ENCODE measurements around the gene MAGEA8. TPM values are rescaled to one million over a fixed set of nuclear protein-coding genes. Genes with fewer than 3 reads are reported as not detected.
"Not testable (repeated sequence)": the region's sequence is repeated elsewhere in the genome, so short reads cannot be mapped to it uniquely, and the experiment has no call there.

The MAGEA8 gene
- total RNA-seq, 1 experiment from 2014 or later, result not detected

- no peaks in the 10 kb centered on the region for H3K36me3 ChIP-seq (ENCODE audit: control insufficient read depth, insufficient read depth, low read length)
- ChIA-PET CTCF (no interaction called here), POLR2A (no interaction called here)
- no TSS peak for BruUV-seq (replicated peaks)
- H3K9me3 ChIP-seq, result no peaks in the 10 kb centered on the region
- H3K27ac Mint-ChIP-seq (ENCODE audit: unreplicated experiment), result no peak overlapping the region
- H3K4me3 ChIP-seq (ENCODE audit: low read depth, low read length), result no peak overlapping the region
- no peaks in the 10 kb centered on the region for H3K36me3 Mint-ChIP-seq (ENCODE audit: insufficient read depth, unreplicated experiment)
- no peak overlapping the region for H3K4me3 Mint-ChIP-seq (ENCODE audit: unreplicated experiment)
- no peaks in the 10 kb centered on the region for H3K4me1 Mint-ChIP-seq (ENCODE audit: low read depth, unreplicated experiment)
- H3K9me3 Mint-ChIP-seq (ENCODE audit: unreplicated experiment), result peaks cover 9% of the 10 kb centered on the region
- no peaks in the 10 kb centered on the region for H3K27me3 ChIP-seq (replicated peaks; ENCODE audit: control insufficient read depth, insufficient read depth, low read length)
- no peak for TF ChIP-seq CTCF (IDR thresholded peaks at IDR 0.05; ENCODE audit: insufficient read depth in 1 of 2, low read depth in 1 of 2, low read length in 1 of 2, severe bottlenecking in 1 of 2, unreplicated experiment in 1 of 2)
- no peaks in the 10 kb centered on the region for H3K4me1 ChIP-seq
- no peaks in the 10 kb centered on the region for H3K27me3 Mint-ChIP-seq (ENCODE audit: insufficient read depth, unreplicated experiment)
- DNase-seq, result no peak
- intact Hi-C loops (cut with micrococcal nuclease; ENCODE audit: unreplicated experiment), result no loop called here
Measured at GRCh38 chrX:149916745-149917392, 35.9 kb downstream of the MAGEA8 start.

DNA sequence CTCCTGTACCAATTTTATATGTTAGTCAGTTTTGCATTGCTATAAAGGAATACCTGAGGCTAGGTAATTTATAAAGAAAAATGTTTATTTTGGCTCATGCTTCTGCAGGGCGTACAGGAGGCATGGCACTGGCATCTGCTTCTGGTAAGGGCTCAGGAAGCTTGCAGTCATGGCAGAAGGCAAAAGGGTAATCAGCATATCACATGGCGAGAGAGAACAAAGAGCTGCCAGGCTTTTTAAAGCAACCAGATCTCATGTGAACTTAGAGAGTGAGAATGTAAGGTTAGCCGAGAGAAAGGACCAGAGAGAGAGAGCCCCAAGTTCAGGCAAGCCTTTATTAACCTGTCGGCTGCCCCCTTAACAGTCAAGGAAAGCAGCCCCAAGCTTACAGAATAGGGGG lies 42.9 kb downstream of the MAGEA8 start:
- H3K9me3 ChIP-seq; H3K4me3 Mint-ChIP-seq (ENCODE audit: unreplicated experiment); intact Hi-C loops (cut with micrococcal nuclease; ENCODE audit: unreplicated experiment); H3K4me1 ChIP-seq; H3K36me3 Mint-ChIP-seq (ENCODE audit: insufficient read depth, unreplicated experiment); H3K4me3 ChIP-seq (ENCODE audit: low read depth, low read length); H3K27me3 ChIP-seq (replicated peaks; ENCODE audit: control insufficient read depth, insufficient read depth, low read length); POLR2A ChIA-PET; H3K36me3 ChIP-seq (ENCODE audit: control insufficient read depth, insufficient read depth, low read length); H3K27me3 Mint-ChIP-seq (ENCODE audit: insufficient read depth, unreplicated experiment); H3K27ac Mint-ChIP-seq (ENCODE audit: unreplicated experiment); H3K4me1 Mint-ChIP-seq (ENCODE audit: low read depth, unreplicated experiment); H3K9me3 Mint-ChIP-seq (ENCODE audit: unreplicated experiment); BruUV-seq (replicated peaks); DNase-seq; CTCF ChIA-PET: not testable (repeated sequence)

- H3K27ac Mint-ChIP-seq (ENCODE audit: unreplicated experiment); H3K36me3 ChIP-seq (ENCODE audit: control insufficient read depth, insufficient read depth, low read length); POLR2A ChIA-PET; H3K4me1 Mint-ChIP-seq (ENCODE audit: low read depth, unreplicated experiment); H3K36me3 Mint-ChIP-seq (ENCODE audit: insufficient read depth, unreplicated experiment); BruUV-seq (replicated peaks); H3K9me3 Mint-ChIP-seq (ENCODE audit: unreplicated experiment); H3K27me3 Mint-ChIP-seq (ENCODE audit: insufficient read depth, unreplicated experiment); H3K4me3 ChIP-seq (ENCODE audit: low read depth, low read length); H3K4me3 Mint-ChIP-seq (ENCODE audit: unreplicated experiment); H3K9me3 ChIP-seq; CTCF ChIA-PET; DNase-seq; intact Hi-C loops (cut with micrococcal nuclease; ENCODE audit: unreplicated experiment); H3K27me3 ChIP-seq (replicated peaks; ENCODE audit: control insufficient read depth, insufficient read depth, low read length); H3K4me1 ChIP-seq: not testable (repeated sequence)
Measured at GRCh38 chrX:149924434-149924833, 43.5 kb downstream of the MAGEA8 start.

- H3K9me3 Mint-ChIP-seq (ENCODE audit: unreplicated experiment); H3K4me1 Mint-ChIP-seq (ENCODE audit: low read depth, unreplicated experiment); H3K9me3 ChIP-seq; H3K4me1 ChIP-seq; intact Hi-C loops (cut with micrococcal nuclease; ENCODE audit: unreplicated experiment); H3K27ac Mint-ChIP-seq (ENCODE audit: unreplicated experiment); CTCF ChIA-PET; H3K27me3 Mint-ChIP-seq (ENCODE audit: insufficient read depth, unreplicated experiment); DNase-seq; POLR2A ChIA-PET; H3K4me3 Mint-ChIP-seq (ENCODE audit: unreplicated experiment); H3K4me3 ChIP-seq (ENCODE audit: low read depth, low read length); BruUV-seq (replicated peaks); H3K27me3 ChIP-seq (replicated peaks; ENCODE audit: control insufficient read depth, insufficient read depth, low read length); H3K36me3 Mint-ChIP-seq (ENCODE audit: insufficient read depth, unreplicated experiment); H3K36me3 ChIP-seq (ENCODE audit: control insufficient read depth, insufficient read depth, low read length): not testable (repeated sequence)
Measured at GRCh38 chrX:149927245-149927963, 46.4 kb downstream of the MAGEA8 start.

GRCh38 chrX:149927964-149928258 lies 46.9 kb downstream of the MAGEA8 start:
- DNase-seq; H3K4me1 Mint-ChIP-seq (ENCODE audit: low read depth, unreplicated experiment); H3K36me3 Mint-ChIP-seq (ENCODE audit: insufficient read depth, unreplicated experiment); H3K36me3 ChIP-seq (ENCODE audit: control insufficient read depth, insufficient read depth, low read length); H3K27me3 ChIP-seq (replicated peaks; ENCODE audit: control insufficient read depth, insufficient read depth, low read length); H3K4me1 ChIP-seq; BruUV-seq (replicated peaks); H3K27ac Mint-ChIP-seq (ENCODE audit: unreplicated experiment); H3K4me3 Mint-ChIP-seq (ENCODE audit: unreplicated experiment); H3K9me3 Mint-ChIP-seq (ENCODE audit: unreplicated experiment); H3K27me3 Mint-ChIP-seq (ENCODE audit: insufficient read depth, unreplicated experiment); H3K4me3 ChIP-seq (ENCODE audit: low read depth, low read length); CTCF ChIA-PET; intact Hi-C loops (cut with micrococcal nuclease; ENCODE audit: unreplicated experiment); POLR2A ChIA-PET; H3K9me3 ChIP-seq: not testable (repeated sequence)

DNA sequence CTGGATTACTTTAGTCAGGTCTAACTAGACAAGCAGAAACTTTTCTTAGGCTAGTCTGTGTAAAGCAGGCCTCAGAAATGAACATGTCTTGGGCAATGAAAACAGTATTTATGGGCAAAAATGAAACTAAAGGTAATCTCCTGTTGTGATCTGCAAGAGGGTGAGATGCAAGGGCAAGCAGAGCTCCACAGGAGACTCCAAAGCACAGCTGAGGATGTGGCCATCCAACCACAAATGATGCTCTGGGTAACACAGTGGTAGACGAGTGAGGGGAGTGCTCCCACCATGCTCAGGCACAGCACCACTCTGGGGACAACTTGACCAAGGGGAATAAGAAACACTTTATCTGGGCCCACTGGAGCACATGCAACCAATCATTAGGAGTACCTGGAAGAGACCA lies 47.7 kb downstream of the MAGEA8 start:
- H3K27ac Mint-ChIP-seq (ENCODE audit: unreplicated experiment); POLR2A ChIA-PET; H3K4me3 Mint-ChIP-seq (ENCODE audit: unreplicated experiment); H3K4me3 ChIP-seq (ENCODE audit: low read depth, low read length); H3K36me3 Mint-ChIP-seq (ENCODE audit: insufficient read depth, unreplicated experiment); H3K27me3 ChIP-seq (replicated peaks; ENCODE audit: control insufficient read depth, insufficient read depth, low read length); H3K4me1 Mint-ChIP-seq (ENCODE audit: low read depth, unreplicated experiment); intact Hi-C loops (cut with micrococcal nuclease; ENCODE audit: unreplicated experiment); H3K27me3 Mint-ChIP-seq (ENCODE audit: insufficient read depth, unreplicated experiment); H3K36me3 ChIP-seq (ENCODE audit: control insufficient read depth, insufficient read depth, low read length); BruUV-seq (replicated peaks); H3K4me1 ChIP-seq; DNase-seq; H3K9me3 Mint-ChIP-seq (ENCODE audit: unreplicated experiment); CTCF ChIA-PET; H3K9me3 ChIP-seq: not testable (repeated sequence)

Measured in Caco-2 (cell line).